ENCODE measurements around the gene FOXP1.

The FOXP1 gene

GRCh38 chr3:71077070-71077469, 506.5 kb downstream of the FOXP1 start:
- no peak for DNase-seq (ENCODE audit: low read depth)

- no peak for DNase-seq (ENCODE audit: low read depth)
These were observed 507.0 kb downstream of the FOXP1 start for GRCh38 chr3:71076361-71077002.

GRCh38 chr3:71075494-71075893, 508.0 kb downstream of the FOXP1 start:
- no peak for DNase-seq (ENCODE audit: low read depth)

GRCh38 chr3:71074423-71074822, 509.1 kb downstream of the FOXP1 start:
- DNase-seq (ENCODE audit: low read depth) = no peak

- DNase-seq (ENCODE audit: low read depth) = no peak
These were observed 510.5 kb downstream of the FOXP1 start for GRCh38 chr3:71072986-71073385.

- no peak for DNase-seq (ENCODE audit: low read depth)
These were observed 511.2 kb downstream of the FOXP1 start for GRCh38 chr3:71072287-71072686.

- no peak for DNase-seq (ENCODE audit: low read depth)
These were observed 512.7 kb downstream of the FOXP1 start for GRCh38 chr3:71070497-71071463.

GRCh38 chr3:71069797-71070196, 513.7 kb downstream of the FOXP1 start:
- peak; percentile 49 for DNase-seq (ENCODE audit: low read depth)

GRCh38 chr3:71067977-71068654, 515.4 kb downstream of the FOXP1 start:
- DNase-seq (ENCODE audit: low read depth) = no peak

GRCh38 chr3:71066849-71067261, 516.7 kb downstream of the FOXP1 start:
- peak; percentile 25 for DNase-seq (ENCODE audit: low read depth)

- DNase-seq (ENCODE audit: low read depth) = no peak
These were observed 517.2 kb downstream of the FOXP1 start for GRCh38 chr3:71066356-71066755.

GRCh38 chr3:71065764-71066013, 517.8 kb downstream of the FOXP1 start:
- DNase-seq (ENCODE audit: low read depth) = no peak

- peak; percentile 43 for DNase-seq (ENCODE audit: low read depth)
These were observed 518.4 kb downstream of the FOXP1 start for GRCh38 chr3:71064956-71065763.

- peak; percentile 59 for DNase-seq (ENCODE audit: low read depth)
These were observed 519.1 kb downstream of the FOXP1 start for GRCh38 chr3:71064291-71064955.

GRCh38 chr3:71063773-71064290, 519.7 kb downstream of the FOXP1 start:
- peak; percentile 41 for DNase-seq (ENCODE audit: low read depth)

GRCh38 chr3:71062952-71063772, 520.4 kb downstream of the FOXP1 start:
- no peak for DNase-seq (ENCODE audit: low read depth)

- DNase-seq (ENCODE audit: low read depth) = no peak
These were observed 521.2 kb downstream of the FOXP1 start for GRCh38 chr3:71062037-71062932.

GRCh38 chr3:71061581-71061980, 521.9 kb downstream of the FOXP1 start:
- no peak for DNase-seq (ENCODE audit: low read depth)

GRCh38 chr3:71061037-71061436, 522.5 kb downstream of the FOXP1 start:
- DNase-seq (ENCODE audit: low read depth) = no peak

Data from activated T-cell treated with anti-CD3 and anti-CD28 coated beads for 48 hours (primary cell).